ENCODE measurements around the gene MAP3K6. TPM values are rescaled to one million over a fixed set of nuclear protein-coding genes. Genes with fewer than 3 reads are reported as not detected.

MAP3K6 gene
- total and polyA plus RNA-seq, 11 donors = 21.1 to 77.0 (median 47.5) TPM

DNA sequence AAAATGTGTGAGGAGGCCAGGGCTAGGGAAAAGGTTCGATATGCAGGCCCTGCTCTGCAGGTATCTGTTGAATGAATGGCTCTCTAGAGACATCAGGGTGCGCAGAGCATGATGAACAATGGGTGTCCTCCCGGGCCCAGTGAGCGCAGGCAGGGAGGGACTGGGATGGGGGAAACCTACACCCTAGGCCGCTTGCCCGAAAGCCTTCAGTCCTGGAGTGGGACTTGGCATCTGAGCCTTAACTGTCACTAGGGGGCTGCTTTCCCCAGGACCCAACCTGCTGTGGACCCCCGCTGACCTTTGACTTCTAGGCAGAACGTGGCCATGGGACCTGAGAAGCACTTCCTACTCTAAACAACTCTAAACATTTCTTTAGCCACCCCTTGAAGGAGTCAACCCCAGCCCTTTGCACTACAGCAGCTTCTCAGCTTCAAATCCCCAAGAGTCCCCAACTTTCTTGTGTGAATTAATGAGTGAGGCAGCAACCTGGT, 444 bp upstream of the MAP3K6 start:
- 30 to 42% (median 33%) methylated on average over 3 to 8 of the region's 8 CpGs for WGBS, 4 donors

DNA sequence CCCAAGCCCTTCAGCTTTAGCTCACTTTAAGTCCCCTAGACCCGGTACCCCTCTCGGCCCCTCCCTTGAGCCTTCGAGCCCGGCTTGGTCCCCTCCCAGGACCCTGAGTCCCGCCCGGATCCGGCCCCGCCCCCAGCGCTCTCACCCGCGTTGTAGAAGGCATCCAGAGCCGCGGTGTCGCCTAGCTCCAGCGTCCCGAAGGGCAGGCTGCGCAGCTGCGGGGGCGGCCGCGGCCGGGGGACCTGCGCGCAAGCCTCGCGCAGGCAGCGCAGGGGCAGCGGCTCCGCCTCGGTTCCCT, 699 bp downstream of the MAP3K6 start:
- Histone ChIP-seq H3K27me3 (no peaks in the 10 kb centered on the region), H3K4me3 (peak overlapping the region; percentile 70 to 93 (median 81)), H3K4me1 (peaks cover 7 to 53% (median 37%) of the 10 kb centered on the region in 12 donors), H3K9me3 (no peaks in the 10 kb centered on the region), H3K36me3 (peaks cover 0 to 38% (median 35%) of the 10 kb centered on the region in 9 donors), H3K27ac (peak overlapping the region; percentile 96 to 100 (median 99))
- ATAC-seq (peak; percentile 54 to 77 (median 72)), DNase-seq (peak; percentile 93 to 96 (median 95))
- intact Hi-C loops (cut with DNase I) = loop anchor here in 3 of 10 donors (1.0 to 5.0 kb wide), 4 partner anchors 21 to 44 kb away; partner anchors contain the start of gene TMEM222 (in 2 of the 3)
- 0 to 1% (median 1%) methylated on average over 18 to 30 of the region's 30 CpGs for WGBS, 4 donors
- TF ChIP-seq, protein P1, sequence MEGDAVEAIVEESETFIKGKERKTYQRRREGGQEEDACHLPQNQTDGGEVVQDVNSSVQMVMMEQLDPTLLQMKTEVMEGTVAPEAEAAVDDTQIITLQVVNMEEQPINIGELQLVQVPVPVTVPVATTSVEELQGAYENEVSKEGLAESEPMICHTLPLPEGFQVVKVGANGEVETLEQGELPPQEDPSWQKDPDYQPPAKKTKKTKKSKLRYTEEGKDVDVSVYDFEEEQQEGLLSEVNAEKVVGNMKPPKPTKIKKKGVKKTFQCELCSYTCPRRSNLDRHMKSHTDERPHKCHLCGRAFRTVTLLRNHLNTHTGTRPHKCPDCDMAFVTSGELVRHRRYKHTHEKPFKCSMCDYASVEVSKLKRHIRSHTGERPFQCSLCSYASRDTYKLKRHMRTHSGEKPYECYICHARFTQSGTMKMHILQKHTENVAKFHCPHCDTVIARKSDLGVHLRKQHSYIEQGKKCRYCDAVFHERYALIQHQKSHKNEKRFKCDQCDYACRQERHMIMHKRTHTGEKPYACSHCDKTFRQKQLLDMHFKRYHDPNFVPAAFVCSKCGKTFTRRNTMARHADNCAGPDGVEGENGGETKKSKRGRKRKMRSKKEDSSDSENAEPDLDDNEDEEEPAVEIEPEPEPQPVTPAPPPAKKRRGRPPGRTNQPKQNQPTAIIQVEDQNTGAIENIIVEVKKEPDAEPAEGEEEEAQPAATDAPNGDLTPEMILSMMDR (IDR thresholded peaks at IDR 0.05) = no peak
- TF ChIP-seq POLR2A (IDR thresholded peaks at IDR 0.05) = peak in 1 of 2 donors; percentile 57

More for the DNA sequence above, 444 bp upstream of the MAP3K6 start:
- ATAC-seq (no peak), DNase-seq (no peak)
- Histone ChIP-seq H3K4me3 (peak overlapping the region in 11 of 12 donors; percentile 70 to 93 (median 81)), H3K27me3 (no peaks in the 10 kb centered on the region), H3K9me3 (no peaks in the 10 kb centered on the region), H3K4me1 (peaks cover 7 to 52% (median 37%) of the 10 kb centered on the region in 12 donors), H3K36me3 (peaks cover 0 to 27% (median 24%) of the 10 kb centered on the region in 9 donors), H3K27ac (peak overlapping the region; percentile 96 to 100 (median 99))
- TF ChIP-seq, protein P1 (IDR thresholded peaks at IDR 0.05) = peak in 1 of 12 donors; percentile 1
- no peak for TF ChIP-seq POLR2A (IDR thresholded peaks at IDR 0.05)
- intact Hi-C loops (cut with DNase I) = loop anchor here in 2 of 10 donors (2.0 to 5.0 kb wide), 3 partner anchors 20 to 45 kb away; partner anchors contain the start of gene TMEM222 (in 1 of the 2)

DNA sequence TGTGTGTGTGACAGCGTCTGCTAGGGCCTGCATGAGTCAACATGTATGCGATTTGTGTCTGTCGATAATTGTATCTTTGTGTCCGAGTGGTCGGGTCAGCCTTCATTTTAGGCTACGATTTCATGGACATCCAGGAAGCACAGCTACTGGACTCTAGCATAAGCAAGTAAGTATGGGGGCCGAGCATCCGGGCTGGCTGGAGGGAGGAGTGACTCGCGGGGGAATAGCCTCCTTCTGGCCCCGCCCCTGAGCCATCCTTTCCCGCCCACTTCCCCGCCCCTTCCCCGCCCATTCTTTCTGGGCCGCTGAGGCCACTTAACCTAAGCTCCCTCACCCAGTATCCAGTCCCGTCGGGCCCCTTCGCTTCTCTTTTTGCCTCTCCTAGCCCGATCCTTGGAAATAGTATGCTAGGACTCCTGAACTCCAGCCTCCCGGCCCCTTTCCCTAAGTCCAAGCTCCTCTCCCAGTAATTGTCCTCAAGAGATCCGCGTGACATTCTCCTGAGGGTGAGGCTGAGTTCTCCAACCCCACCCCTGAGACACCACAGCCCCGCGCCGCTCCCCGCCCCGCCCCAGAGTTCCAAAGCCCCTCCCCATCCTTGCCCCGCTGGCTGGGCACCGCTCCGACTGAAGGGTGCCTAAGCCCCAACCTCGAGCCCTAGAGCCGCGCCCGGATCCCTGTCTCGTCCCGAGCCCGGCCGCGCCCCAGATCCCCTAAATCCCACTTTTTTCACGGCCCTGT, 1.2 kb downstream of the MAP3K6 start:
- H3K4me3 ChIP-seq = peak overlapping the region; percentile 70 to 93 (median 81)
- WGBS, 4 donors = 3 to 5% (median 3%) methylated on average over 37 to 40 of the region's 40 CpGs
- TF ChIP-seq, protein P1 (IDR thresholded peaks at IDR 0.05) = no peak
- peak in 1 of 2 donors; percentile 32 for TF ChIP-seq POLR2A (IDR thresholded peaks at IDR 0.05)
- peaks cover 0 to 43% (median 40%) of the 10 kb centered on the region in 9 donors for H3K36me3 ChIP-seq
- no peaks in the 10 kb centered on the region for H3K9me3 ChIP-seq
- intact Hi-C loops (cut with DNase I) = loop anchor here in 5 of 10 donors (1.0 to 5.0 kb wide), 6 partner anchors 21 to 43 kb away; partner anchors contain the start of genes TMEM222 (in 4 of the 5) and GPR3 (in 1 of the 5)
- H3K27me3 ChIP-seq = no peaks in the 10 kb centered on the region
- H3K4me1 ChIP-seq = peaks cover 7 to 58% (median 37%) of the 10 kb centered on the region in 12 donors
- ATAC-seq (peak; percentile 70 to 88 (median 80)), DNase-seq (peak; percentile 91 to 94 (median 92))
- peak overlapping the region; percentile 96 to 100 (median 99) for H3K27ac ChIP-seq
